Uterus (tissue), 4 donors: ENCODE measurements around the gene MAT2B. TPM values are rescaled to one million over a fixed set of nuclear protein-coding genes. Genes with fewer than 3 reads are reported as not detected.

Source experiments
- DNase-seq, 2 donors: peaks; one replicate each; pipeline ENCODE4 v3.0.0-alpha.2; 2019 to 2020
- H3K27ac ChIP-seq, 2 donors: fragments of 200-600 bp; sonication (generic); 1 replicate in 1 of 2; 2 replicates in 1 of 2; pipeline ENCODE4 v1.5.1; 2016 to 2018
- H3K27me3 ChIP-seq, 2 donors: fragments of 200-600 bp; sonication (generic); one replicate each; pipeline ENCODE4 v1.5.1; 2018 to 2019; ENCODE audit warnings: control low read depth in 1 of 2
- H3K36me3 ChIP-seq, 2 donors: fragments of 200-600 bp; sonication (generic); one replicate each; pipeline ENCODE4 v1.5.1; 2019; ENCODE audit warnings: control low read depth in 1 of 2
- H3K4me1 ChIP-seq, 2 donors: fragments of 200-600 bp; sonication (generic); one replicate each; pipeline ENCODE4 v1.5.1; 2018 to 2019; ENCODE audit warnings: control low read depth in 1 of 2
- H3K4me3 ChIP-seq, 2 donors: fragments of 200-600 bp; sonication (generic); 1 replicate in 1 of 2; 2 replicates in 1 of 2; pipeline ENCODE4 v1.5.1; 2018 to 2019; ENCODE audit warnings: mild to moderate bottlenecking in 1 of 2
- H3K9me3 ChIP-seq, 2 donors: fragments of 200-600 bp; sonication (generic); one replicate each; pipeline ENCODE4 v1.5.1; 2019; ENCODE audit warnings: control low read depth in 1 of 2
- POLR2A ChIP-seq, 2 donors: fragments of 450-650 bp; IDR thresholded peaks; one replicate each; pipeline ENCODE4 v1.6.1; 2016; ENCODE audit warnings: antibody characterized with exemption in 2 of 2, mild to moderate bottlenecking in 1 of 2, moderate library complexity in 1 of 2
- intact Hi-C: fragments of 100-400 bp; cut with DNase I; formaldehyde crosslinking; loops from one replicate; pipeline ENCODE4 v1.15.1; 2023; ENCODE audit warnings: low total_unique reads
- total RNA-seq, 4 donors: library from RNA; depleted of rRNA in 3 of 4; stranded (reverse); fragments of >200 nt in 3 of 4; gene quantifications; one replicate each; pipeline versions ENCODE4 v1.1.0 to v1.2.4, GENCODE V29; 2014 to 2023
- TF ChIP-seq, protein P1 (sequence below), 4 experiments: fragments of 200-600 bp in 2 of 4; fragments of 450-650 bp in 2 of 4; sonication (generic) in 2 of 4; IDR thresholded peaks; one replicate each; pipeline ENCODE4 v1.5.1; 2016 to 2019; ENCODE audit warnings: antibody characterized with exemption in 4 of 4, mild to moderate bottlenecking in 2 of 4, moderate library complexity in 1 of 4
- donor health status: DM: yes; HTN: yes; CAD: no.

Gene MAT2B
- total RNA-seq, 4 donors from 2014 or later: 40.0 to 93.1 (median 63.2) TPM

- intact Hi-C loops: no loop called here
Observed at GRCh38 chr5:163475411-163475810, 30.0 kb upstream of the MAT2B start.

GRCh38 chr5:163478126-163478981 lies 27.1 kb upstream of the MAT2B start:
- Histone ChIP-seq H3K4me1 (no peaks in the 10 kb centered on the region), H3K27ac (no peak overlapping the region), H3K4me3 (no peak overlapping the region), H3K27me3 (no peaks in the 10 kb centered on the region), H3K9me3 (no peaks in the 10 kb centered on the region), H3K36me3 (no peaks in the 10 kb centered on the region)
- intact Hi-C loops: no loop called here
- TF ChIP-seq, protein P1, sequence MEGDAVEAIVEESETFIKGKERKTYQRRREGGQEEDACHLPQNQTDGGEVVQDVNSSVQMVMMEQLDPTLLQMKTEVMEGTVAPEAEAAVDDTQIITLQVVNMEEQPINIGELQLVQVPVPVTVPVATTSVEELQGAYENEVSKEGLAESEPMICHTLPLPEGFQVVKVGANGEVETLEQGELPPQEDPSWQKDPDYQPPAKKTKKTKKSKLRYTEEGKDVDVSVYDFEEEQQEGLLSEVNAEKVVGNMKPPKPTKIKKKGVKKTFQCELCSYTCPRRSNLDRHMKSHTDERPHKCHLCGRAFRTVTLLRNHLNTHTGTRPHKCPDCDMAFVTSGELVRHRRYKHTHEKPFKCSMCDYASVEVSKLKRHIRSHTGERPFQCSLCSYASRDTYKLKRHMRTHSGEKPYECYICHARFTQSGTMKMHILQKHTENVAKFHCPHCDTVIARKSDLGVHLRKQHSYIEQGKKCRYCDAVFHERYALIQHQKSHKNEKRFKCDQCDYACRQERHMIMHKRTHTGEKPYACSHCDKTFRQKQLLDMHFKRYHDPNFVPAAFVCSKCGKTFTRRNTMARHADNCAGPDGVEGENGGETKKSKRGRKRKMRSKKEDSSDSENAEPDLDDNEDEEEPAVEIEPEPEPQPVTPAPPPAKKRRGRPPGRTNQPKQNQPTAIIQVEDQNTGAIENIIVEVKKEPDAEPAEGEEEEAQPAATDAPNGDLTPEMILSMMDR (IDR thresholded peaks at IDR 0.05): no peak
- TF ChIP-seq POLR2A (IDR thresholded peaks at IDR 0.05): no peak
- DNase-seq: no peak

More at GRCh38 chr5:163475411-163475810, 30.0 kb upstream of the MAT2B start:
- no peak overlapping the region for H3K4me3 ChIP-seq
- H3K4me1 ChIP-seq: no peaks in the 10 kb centered on the region
- TF ChIP-seq, protein P1 (IDR thresholded peaks at IDR 0.05): no peak
- no peak for TF ChIP-seq POLR2A (IDR thresholded peaks at IDR 0.05)
- DNase-seq: no peak
- no peaks in the 10 kb centered on the region for H3K27me3 ChIP-seq
- H3K36me3 ChIP-seq: no peaks in the 10 kb centered on the region
- no peaks in the 10 kb centered on the region for H3K9me3 ChIP-seq
- no peak overlapping the region for H3K27ac ChIP-seq

DNA sequence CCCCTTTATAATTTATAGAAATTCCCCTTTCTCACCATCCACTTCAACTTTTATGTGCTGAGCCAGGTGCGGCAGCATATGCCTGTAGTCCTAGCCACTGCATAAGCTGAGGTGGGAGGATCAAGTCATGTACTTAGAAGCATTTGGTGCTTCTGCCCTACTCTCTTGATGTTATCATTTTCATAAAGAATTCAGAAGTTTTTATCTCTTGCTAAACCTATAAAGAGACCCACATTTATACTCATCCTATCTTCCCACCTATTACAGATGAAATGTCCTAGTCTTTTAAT lies 26.5 kb upstream of the MAT2B start:
- Histone ChIP-seq H3K4me3 (no peak overlapping the region), H3K36me3 (no peaks in the 10 kb centered on the region), H3K9me3 (no peaks in the 10 kb centered on the region), H3K4me1 (no peaks in the 10 kb centered on the region), H3K27me3 (no peaks in the 10 kb centered on the region), H3K27ac (no peak overlapping the region)
- intact Hi-C loops: no loop called here
- TF ChIP-seq, protein P1 (IDR thresholded peaks at IDR 0.05): no peak
- TF ChIP-seq POLR2A (IDR thresholded peaks at IDR 0.05): no peak
- no peak for DNase-seq

DNA sequence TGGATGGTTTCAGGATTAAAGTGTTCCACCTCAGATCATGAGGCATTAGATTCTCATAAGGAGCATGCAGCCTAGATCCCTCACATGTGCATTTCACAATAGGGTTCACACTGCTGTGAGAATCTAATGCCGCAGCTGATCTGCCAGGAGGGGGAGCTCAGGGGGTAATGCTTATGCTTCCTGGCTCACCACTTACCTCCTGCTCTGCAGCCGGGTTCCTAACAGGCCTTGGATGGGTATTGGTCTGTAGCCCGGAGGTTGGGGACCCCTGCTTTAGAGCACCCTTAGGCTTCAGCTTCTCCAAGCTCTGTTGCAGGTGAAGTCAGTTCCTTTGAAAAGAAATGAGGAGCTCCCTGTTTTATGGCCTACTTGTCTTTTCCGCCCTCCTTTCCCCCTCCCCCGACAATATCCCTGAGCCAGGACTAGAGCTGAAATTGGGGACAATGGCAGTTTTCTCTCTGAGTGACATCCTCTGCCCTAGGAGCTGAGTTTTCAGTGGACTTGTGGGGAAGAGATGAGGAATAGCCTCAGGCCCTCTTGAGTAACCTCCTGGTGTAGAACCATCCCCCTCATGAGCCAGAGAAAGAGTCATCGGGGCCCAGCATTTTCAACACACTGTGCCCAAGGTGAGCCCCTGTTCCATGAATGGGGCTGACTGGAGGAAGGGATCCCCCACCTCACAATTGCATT lies 16.2 kb upstream of the MAT2B start:
- DNase-seq: no peak
- H3K9me3 ChIP-seq: no peaks in the 10 kb centered on the region
- no peaks in the 10 kb centered on the region for H3K4me1 ChIP-seq
- H3K4me3 ChIP-seq: no peak overlapping the region
- no peaks in the 10 kb centered on the region for H3K27me3 ChIP-seq
- TF ChIP-seq, protein P1 (IDR thresholded peaks at IDR 0.05): no peak
- TF ChIP-seq POLR2A (IDR thresholded peaks at IDR 0.05): no peak
- intact Hi-C loops: no loop called here
- no peaks in the 10 kb centered on the region for H3K36me3 ChIP-seq
- H3K27ac ChIP-seq: no peak overlapping the region

DNA sequence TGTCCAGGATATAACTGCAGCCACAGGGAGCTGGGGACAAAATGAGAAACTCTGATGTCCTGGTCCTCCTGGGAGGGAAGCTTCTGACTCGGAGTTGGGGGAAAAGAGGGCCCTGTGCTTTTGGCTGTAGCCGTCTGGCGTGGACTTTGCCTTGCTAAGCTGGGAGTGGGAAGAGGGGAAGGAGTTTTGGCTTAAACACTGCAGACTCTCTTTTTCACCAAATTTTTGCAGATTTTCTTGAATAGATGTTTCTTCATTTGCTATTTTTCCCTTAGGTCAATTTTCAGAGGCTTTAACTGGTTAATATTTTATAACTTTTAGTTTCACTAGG lies 15.7 kb upstream of the MAT2B start:
- Histone ChIP-seq H3K4me3 (no peak overlapping the region), H3K4me1 (no peaks in the 10 kb centered on the region), H3K27ac (no peak overlapping the region), H3K36me3 (no peaks in the 10 kb centered on the region), H3K9me3 (no peaks in the 10 kb centered on the region), H3K27me3 (no peaks in the 10 kb centered on the region)
- no peak for DNase-seq
- intact Hi-C loops: no loop called here
- TF ChIP-seq, protein P1 (IDR thresholded peaks at IDR 0.05): no peak
- TF ChIP-seq POLR2A (IDR thresholded peaks at IDR 0.05): no peak
